Activated gamma-delta T cell (primary cell): ENCODE results near the gene ZNF48.

Experiments used
- DNase-seq: peaks from one replicate; lab custom pipeline; 2025; lab: John Stamatoyannopoulos, UW
- total RNA-seq, 2 donors: gene quantifications; one replicate each; lab custom pipeline; 2026; lab: John Stamatoyannopoulos, UW

ZNF48 gene
- total RNA-seq = 31.4 reads per million in 2 donors

- peak; percentile 45 for DNase-seq
These were observed at the start of gene ZNF48 for GRCh38 chr16:30395155-30395991. Gene ZNF48, plus strand, starts transcription at chr16:30395420. Its CDS starts 375 bp downstream, at chr16:30395795.

- DNase-seq = no peak
These were observed 48.9 kb upstream of the ZNF48 start for GRCh38 chr16:30346286-30346685.

- DNase-seq = no peak
These were observed 47.1 kb upstream of the ZNF48 start for GRCh38 chr16:30348113-30348512.

DNA sequence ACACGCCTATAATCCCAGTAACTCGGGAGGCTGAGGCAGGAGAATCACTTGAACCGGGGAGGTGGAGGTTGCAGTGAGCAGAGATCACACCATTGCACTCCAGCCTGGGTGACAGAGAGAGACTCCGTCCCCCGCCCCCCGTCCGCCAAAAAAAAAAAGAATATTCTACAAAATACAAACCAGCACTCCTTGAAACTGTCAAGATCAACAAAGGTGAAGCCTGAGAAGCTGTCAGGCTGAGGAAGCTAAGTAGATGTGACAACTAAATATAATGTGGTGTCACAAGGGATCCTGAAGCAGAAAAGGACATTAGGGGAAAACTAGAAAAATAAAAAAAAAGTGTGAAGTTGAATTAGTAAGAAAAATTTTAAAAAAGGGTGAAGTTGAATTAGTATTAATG, 46.3 kb upstream of the ZNF48 start:
- no peak for DNase-seq

DNA sequence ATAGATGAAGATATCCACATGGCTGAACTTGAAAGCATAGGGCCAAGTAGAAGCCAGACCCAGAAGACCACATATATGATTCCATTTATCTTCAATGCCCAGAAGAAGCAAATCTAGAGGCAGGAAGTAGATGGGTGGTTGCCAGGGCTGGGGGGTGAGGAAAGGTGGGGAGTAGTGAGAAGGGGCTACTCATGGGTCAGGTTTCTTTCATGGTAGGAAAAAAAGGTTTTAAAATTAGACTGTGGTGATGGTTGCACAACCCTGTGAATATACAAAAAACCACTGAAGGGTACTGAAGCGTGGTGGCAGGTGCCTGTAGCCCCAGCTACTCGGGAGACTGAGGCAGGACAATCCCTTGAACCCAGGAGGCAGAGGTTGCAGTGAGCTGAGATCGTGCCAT, 45.5 kb upstream of the ZNF48 start:
- no peak for DNase-seq

DNA sequence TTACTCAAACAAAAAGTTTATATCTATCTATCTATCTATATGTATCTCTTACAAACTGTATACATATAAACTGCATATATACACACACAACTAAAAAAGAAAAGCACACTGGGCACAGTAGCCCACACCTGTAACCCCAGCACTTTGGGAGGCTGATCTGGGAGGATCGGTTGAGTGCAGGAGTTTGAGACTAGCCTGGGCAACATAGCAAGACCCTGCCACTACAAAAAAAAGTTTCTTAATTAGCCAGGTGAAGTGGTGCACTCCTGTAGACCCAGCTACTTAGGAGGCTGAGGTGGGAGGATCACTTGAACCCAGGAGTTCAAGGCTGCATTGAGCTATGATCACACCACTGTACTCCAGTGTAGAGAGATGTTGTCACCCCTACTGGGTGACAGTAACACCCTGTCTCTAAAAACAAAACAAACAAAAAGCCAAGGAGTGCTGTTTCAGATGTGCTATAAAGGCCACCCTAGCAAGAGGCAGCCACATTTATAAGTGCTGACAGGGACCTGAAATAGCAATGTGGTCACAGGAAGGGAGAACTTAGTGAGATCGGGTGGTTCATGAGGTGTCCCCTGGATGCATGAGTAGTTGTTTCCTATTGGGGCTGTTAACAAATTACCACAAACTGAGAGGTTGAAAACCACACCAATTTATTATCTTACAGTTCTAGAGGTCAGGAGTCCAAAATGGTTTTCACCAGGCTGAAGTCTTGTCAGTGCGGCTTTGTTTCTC, 44.9 kb upstream of the ZNF48 start:
- no peak for DNase-seq

DNA sequence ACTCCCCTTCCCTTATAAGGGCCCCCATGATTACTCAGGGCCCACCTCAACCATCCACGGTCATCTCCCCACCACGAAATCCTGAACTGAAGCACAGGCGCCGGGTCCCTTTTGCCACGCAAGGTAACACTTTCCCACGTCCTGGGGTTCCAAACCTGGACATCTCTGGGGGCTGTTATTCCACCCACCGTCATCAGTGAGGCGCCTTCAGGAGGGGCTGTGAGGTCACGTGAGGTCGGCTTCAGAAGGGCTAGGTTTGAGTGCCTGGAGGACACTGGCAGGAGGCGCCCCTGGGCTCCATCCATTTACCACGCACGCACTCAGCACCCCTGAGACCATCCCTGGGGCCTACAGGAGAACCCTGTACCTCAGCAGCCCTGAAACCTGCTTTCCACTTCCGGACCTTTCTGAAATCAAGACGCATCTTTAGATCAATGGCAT, 44.2 kb upstream of the ZNF48 start:
- DNase-seq = no peak

DNA sequence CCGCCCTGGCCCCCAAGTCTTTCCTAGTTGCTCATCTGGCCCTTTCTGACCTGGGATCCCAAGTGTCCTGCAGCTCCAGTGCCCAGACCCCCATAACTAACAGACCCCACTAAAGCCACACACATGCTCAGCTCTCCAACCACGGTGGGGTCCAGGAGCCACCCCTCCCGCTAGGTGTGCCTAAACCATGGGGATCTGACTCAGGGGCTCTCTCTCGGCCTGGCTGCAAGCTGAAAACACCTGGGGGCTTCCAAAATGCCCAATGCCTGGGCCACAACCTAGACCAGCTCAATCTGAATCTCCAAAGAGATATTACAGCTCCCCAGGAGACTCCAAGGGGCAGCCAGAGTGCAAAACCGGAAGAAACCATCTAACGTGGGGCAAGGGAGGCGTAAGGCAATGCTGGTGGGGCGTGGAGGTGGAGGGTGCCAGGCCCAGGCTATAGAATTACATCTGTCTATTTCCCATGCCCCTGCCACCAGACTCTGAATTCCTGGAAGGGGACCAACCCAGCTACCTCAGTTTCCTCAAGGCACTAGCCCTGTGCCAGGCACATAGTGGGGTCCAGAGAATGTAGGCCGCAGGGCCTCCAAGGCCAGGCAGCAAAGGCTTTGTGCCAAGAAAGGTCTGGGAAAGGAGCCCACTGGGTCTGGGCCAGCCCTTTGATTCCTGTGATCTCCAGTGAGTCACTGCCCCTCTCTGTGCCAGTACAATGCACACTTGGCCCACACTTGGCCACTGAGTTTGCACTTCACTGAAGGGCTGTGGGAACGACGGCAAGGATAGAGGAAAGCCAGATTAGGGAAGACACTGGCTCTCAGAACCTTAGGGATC, 43.4 kb upstream of the ZNF48 start:
- no peak for DNase-seq

- no peak for DNase-seq
These were observed 42.5 kb upstream of the ZNF48 start for GRCh38 chr16:30352488-30353401.

DNA sequence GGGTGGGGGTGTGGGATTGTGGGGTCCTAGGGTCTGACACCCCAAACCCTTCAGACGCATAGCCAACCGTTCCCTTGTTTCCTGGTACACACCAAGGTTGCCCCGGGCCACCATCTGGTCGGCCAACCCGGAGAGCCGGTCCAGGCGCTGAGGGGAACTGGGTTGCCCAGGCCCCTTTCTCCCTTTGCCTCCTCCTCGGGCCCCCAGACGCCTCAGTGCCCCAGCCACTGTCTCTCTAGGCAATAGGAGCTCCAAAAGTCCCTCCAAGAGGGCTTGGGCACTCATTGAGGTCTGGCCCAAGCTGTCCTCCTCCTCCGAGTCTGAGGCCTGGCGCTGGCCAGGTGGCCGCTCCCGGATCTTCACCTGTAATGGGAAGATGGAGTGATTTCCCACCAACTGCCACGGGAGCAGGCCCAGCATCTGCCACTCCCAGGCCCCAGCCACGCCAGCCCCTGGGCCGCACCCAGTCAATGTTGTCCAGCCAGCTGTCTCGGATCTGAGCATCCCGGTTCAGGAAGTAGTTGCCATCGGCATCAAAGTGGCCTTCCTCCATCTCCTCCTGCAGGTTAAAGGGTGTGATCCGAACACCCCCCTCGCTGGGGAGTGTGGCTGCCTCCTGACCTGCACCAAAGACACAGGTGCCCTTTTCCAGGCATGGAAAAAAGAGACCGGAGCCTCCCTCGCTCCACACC, 41.6 kb upstream of the ZNF48 start:
- no peak for DNase-seq

DNA sequence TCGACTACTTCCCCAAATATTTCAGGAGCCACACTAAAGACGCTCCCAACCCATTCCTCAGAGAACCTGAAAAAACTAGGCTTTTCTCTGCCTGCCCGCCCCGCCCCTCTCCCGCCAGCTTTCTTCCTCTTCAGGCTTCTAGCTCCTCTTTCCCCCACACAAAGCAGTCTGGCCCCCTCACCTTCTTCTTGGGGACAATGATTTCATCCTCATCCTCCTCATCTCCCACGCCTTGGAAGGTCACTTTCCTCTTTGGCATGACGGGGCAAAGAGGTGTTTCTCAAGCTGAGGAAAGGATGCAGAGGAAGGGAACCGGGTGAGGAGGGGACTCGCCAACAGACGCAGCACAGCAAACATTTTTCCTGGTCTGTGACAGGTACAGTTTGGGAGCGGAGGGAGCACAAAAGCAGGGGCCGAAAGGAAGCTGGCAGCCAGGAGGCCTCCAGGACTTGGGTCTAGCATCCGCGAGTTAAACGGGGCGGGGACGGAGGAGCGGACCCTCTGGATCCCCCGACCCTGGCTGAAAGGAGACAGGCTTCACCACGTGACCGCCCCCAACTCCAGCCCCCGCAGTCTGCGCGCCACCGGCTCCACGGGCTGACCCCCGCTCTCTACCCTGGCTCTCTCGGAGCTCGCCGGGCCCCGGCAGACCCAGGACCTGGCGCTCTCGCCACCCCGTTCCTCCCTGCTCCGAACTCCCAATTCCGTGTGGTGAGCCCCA, 40.6 kb upstream of the ZNF48 start:
- no peak for DNase-seq

DNA sequence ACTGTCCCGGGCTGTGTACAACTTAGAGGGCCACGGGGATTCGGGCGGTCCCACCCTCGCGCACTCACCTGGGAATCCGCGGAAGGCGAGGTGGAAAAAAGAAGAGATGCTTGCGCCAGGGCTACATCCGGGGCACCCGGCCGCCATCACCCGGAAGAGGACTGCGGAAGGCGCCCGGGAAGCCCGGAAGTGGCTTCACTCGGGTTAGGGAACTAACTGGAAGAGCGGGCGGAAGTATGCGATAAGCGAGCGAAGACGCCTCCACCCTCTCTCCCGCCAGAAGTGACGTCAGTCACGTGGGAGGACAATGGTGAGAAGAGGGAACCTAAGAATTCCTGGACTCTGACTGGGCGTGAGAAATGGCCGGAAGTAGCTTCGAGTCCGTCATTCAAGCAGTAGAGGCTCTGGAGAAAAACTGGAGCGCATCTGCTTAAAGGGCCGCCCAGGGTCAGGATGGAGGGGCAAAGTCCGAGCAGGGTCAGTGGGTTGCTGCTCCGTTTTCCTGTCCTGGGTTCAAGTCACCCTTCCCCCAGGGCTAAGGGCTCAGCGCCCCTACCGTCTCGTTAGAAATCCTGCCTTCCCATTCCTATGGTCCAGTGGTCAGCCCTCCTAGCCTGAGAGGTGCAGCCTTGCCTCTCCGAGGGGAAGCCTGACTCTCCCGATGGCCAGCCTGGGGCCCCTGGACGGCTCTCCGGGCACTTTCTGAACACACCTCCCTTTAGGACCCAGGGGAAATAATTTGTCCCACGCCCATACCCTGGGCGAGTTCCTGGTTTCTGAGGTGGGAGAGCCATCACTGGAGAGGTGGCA, 39.9 kb upstream of the ZNF48 start, which contains the start of gene CD2BP2:
Gene CD2BP2, minus strand, starts transcription at position 165 of the 810 bp plus-strand sequence. CDS start 627 bp downstream, outside the sequence.
- peak; percentile 72 for DNase-seq

- no peak for DNase-seq
These were observed 39.3 kb upstream of the ZNF48 start for GRCh38 chr16:30355954-30356308.

GRCh38 chr16:30356401-30357084, 38.7 kb upstream of the ZNF48 start:
- no peak for DNase-seq

DNA sequence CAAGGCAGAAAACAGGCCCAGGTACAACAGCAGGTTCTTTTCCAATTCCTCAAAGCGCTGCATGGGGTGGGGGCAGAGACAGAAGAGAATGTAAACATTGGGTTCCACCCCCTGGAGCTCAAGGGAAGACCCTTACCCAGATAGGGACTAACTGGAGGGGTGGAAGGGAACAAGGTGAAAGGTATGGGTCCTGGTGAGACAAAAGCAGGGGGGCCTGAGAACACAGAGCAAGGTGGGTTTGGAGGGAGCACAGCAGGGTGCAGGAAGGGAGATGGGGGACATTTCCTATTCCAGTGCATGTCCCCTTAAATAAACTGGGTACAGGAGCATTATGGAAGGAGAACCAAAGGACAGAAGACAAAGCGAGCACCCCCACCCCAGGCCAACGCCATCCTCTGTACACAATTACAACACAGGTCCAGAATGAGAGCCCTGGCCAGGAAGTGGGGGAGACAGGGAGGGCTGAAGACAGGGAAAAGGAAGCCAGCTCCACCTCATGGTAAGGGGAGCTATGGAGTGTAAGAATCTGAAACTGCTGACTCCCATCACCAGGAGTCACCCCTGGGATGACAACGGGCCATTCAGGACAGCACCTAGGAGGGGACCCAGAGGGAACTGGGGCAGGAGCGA, 38.0 kb upstream of the ZNF48 start:
- no peak for DNase-seq

- DNase-seq = no peak
These were observed 37.3 kb upstream of the ZNF48 start for GRCh38 chr16:30357715-30358576.

- DNase-seq = no peak
These were observed 36.7 kb upstream of the ZNF48 start for GRCh38 chr16:30358577-30358936.
